ENCODE data around the gene MIS12.

The MIS12 gene

GRCh38 chr17:5464717-5465507, 21.5 kb upstream of the MIS12 start:
- no peak overlapping the region for H2BK12ac ChIP-seq (ENCODE audit: low read length)
- no peak overlapping the region for H2BK120ac ChIP-seq (ENCODE audit: low read depth, low read length)
- no peak overlapping the region for H3K27ac ChIP-seq (replicated peaks; ENCODE audit: low read length)
- H4K8ac ChIP-seq (ENCODE audit: low read depth, low read length), result no peak overlapping the region
- no peak overlapping the region for H3K18ac ChIP-seq (ENCODE audit: low read length)
- no peak overlapping the region for H3K23ac ChIP-seq (ENCODE audit: low read depth, low read length, poor library complexity)
- no peaks in the 10 kb centered on the region for H3K9me3 ChIP-seq (replicated peaks in 1 of 2; ENCODE audit: control insufficient read depth in 2 of 2, insufficient read depth in 1 of 2, low read depth in 1 of 2, low read length in 2 of 2)
- no peak overlapping the region for H3K4ac ChIP-seq (ENCODE audit: low read length)
- peaks cover 9% of the 10 kb centered on the region for H3K79me1 ChIP-seq (ENCODE audit: low read depth, low read length)
- no peaks in the 10 kb centered on the region for H3K27me3 ChIP-seq (ENCODE audit: control insufficient read depth in 3 of 3, insufficient read depth in 3 of 3, low read depth in 1 of 3, low read length in 3 of 3)
- no peak overlapping the region for H3K14ac ChIP-seq (ENCODE audit: low read length)
- peaks cover 8 to 62% of the 10 kb centered on the region in 2 donors for H3K36me3 ChIP-seq (replicated peaks in 1 of 2; ENCODE audit: control insufficient read depth in 2 of 2, insufficient read depth in 2 of 2, low read length in 2 of 2)
- H2AK5ac ChIP-seq (ENCODE audit: low read depth, low read length), result no peak overlapping the region
- no peak overlapping the region for H2BK15ac ChIP-seq (ENCODE audit: low read length)
- no peak overlapping the region for H3K4me2 ChIP-seq (ENCODE audit: insufficient read depth, low read length, poor library complexity, severe bottlenecking)
- H3K4me3 ChIP-seq (ENCODE audit: low read length in 2 of 2), result peak overlapping the region in 1 of 2 donors; percentile 63
- no peak overlapping the region for H2BK5ac ChIP-seq (ENCODE audit: low read length)
- peaks cover 0 to 6% of the 10 kb centered on the region in 2 donors for H3K4me1 ChIP-seq (ENCODE audit: control insufficient read depth in 2 of 2, insufficient read depth in 1 of 2, low read depth in 1 of 2, low read length in 2 of 2)
- DNase-seq (ENCODE audit: low spot score), result no peak
- WGBS, 2 donors (ENCODE audit: extremely low coverage in 2 of 2, insufficient read length in 2 of 2, insufficient replicate concordance in 1 of 2), result no CpG with 5 or more reads among the region's 10 CpGs
- no peak overlapping the region for H4K91ac ChIP-seq (ENCODE audit: low read depth, low read length, poor library complexity)
- H3K9ac ChIP-seq (ENCODE audit: low read depth, low read length, poor library complexity), result no peak overlapping the region
- no peak overlapping the region for H2AFZ ChIP-seq (ENCODE audit: low read length)

- no peaks in the 10 kb centered on the region for H3K27me3 ChIP-seq (ENCODE audit: control insufficient read depth in 3 of 3, insufficient read depth in 3 of 3, low read depth in 1 of 3, low read length in 3 of 3)
- H3K23ac ChIP-seq (ENCODE audit: low read depth, low read length, poor library complexity), result no peak overlapping the region
- H3K18ac ChIP-seq (ENCODE audit: low read length), result no peak overlapping the region
- H2BK120ac ChIP-seq (ENCODE audit: low read depth, low read length), result no peak overlapping the region
- no peak overlapping the region for H2BK15ac ChIP-seq (ENCODE audit: low read length)
- peaks cover 7% of the 10 kb centered on the region for H3K79me1 ChIP-seq (ENCODE audit: low read depth, low read length)
- no peak overlapping the region for H3K4ac ChIP-seq (ENCODE audit: low read length)
- WGBS, 2 donors (ENCODE audit: extremely low coverage in 2 of 2, insufficient read length in 2 of 2, insufficient replicate concordance in 1 of 2), result no CpG with 5 or more reads among the region's 4 CpGs
- H2BK12ac ChIP-seq (ENCODE audit: low read length), result no peak overlapping the region
- no peak overlapping the region for H2AFZ ChIP-seq (ENCODE audit: low read length)
- H3K4me3 ChIP-seq (ENCODE audit: low read length in 2 of 2), result peak overlapping the region in 1 of 2 donors; percentile 92
- H3K14ac ChIP-seq (ENCODE audit: low read length), result no peak overlapping the region
- no peak overlapping the region for H4K8ac ChIP-seq (ENCODE audit: low read depth, low read length)
- H3K4me2 ChIP-seq (ENCODE audit: insufficient read depth, low read length, poor library complexity, severe bottlenecking), result no peak overlapping the region
- H3K27ac ChIP-seq (replicated peaks; ENCODE audit: low read length), result no peak overlapping the region
- peaks cover 0 to 6% of the 10 kb centered on the region in 2 donors for H3K4me1 ChIP-seq (ENCODE audit: control insufficient read depth in 2 of 2, insufficient read depth in 1 of 2, low read depth in 1 of 2, low read length in 2 of 2)
- no peak overlapping the region for H4K91ac ChIP-seq (ENCODE audit: low read depth, low read length, poor library complexity)
- H2AK5ac ChIP-seq (ENCODE audit: low read depth, low read length), result no peak overlapping the region
- peaks cover 4 to 52% of the 10 kb centered on the region in 2 donors for H3K36me3 ChIP-seq (replicated peaks in 1 of 2; ENCODE audit: control insufficient read depth in 2 of 2, insufficient read depth in 2 of 2, low read length in 2 of 2)
- no peaks in the 10 kb centered on the region for H3K9me3 ChIP-seq (replicated peaks in 1 of 2; ENCODE audit: control insufficient read depth in 2 of 2, insufficient read depth in 1 of 2, low read depth in 1 of 2, low read length in 2 of 2)
- no peak overlapping the region for H2BK5ac ChIP-seq (ENCODE audit: low read length)
- H3K9ac ChIP-seq (ENCODE audit: low read depth, low read length, poor library complexity), result no peak overlapping the region
- DNase-seq (ENCODE audit: low spot score), result no peak
Measured at GRCh38 chr17:5466295-5466694, 20.1 kb upstream of the MIS12 start.

GRCh38 chr17:5467416-5467815, 18.9 kb upstream of the MIS12 start:
- no peak overlapping the region for H3K9ac ChIP-seq (ENCODE audit: low read depth, low read length, poor library complexity)
- no peak overlapping the region for H3K23ac ChIP-seq (ENCODE audit: low read depth, low read length, poor library complexity)
- H3K9me3 ChIP-seq (replicated peaks in 1 of 2; ENCODE audit: control insufficient read depth in 2 of 2, insufficient read depth in 1 of 2, low read depth in 1 of 2, low read length in 2 of 2), result no peaks in the 10 kb centered on the region
- H3K36me3 ChIP-seq (replicated peaks in 1 of 2; ENCODE audit: control insufficient read depth in 2 of 2, insufficient read depth in 2 of 2, low read length in 2 of 2), result peaks cover 4 to 55% of the 10 kb centered on the region in 2 donors
- no CpG with 5 or more reads among the region's 8 CpGs for WGBS, 2 donors (ENCODE audit: extremely low coverage in 2 of 2, insufficient read length in 2 of 2, insufficient replicate concordance in 1 of 2)
- H3K4me3 ChIP-seq (ENCODE audit: low read length in 2 of 2), result peak overlapping the region; percentile 92 to 95
- H2BK120ac ChIP-seq (ENCODE audit: low read depth, low read length), result no peak overlapping the region
- H3K14ac ChIP-seq (ENCODE audit: low read length), result no peak overlapping the region
- H2BK12ac ChIP-seq (ENCODE audit: low read length), result no peak overlapping the region
- H2BK5ac ChIP-seq (ENCODE audit: low read length), result no peak overlapping the region
- no peak overlapping the region for H2AK5ac ChIP-seq (ENCODE audit: low read depth, low read length)
- H3K79me1 ChIP-seq (ENCODE audit: low read depth, low read length), result peaks cover 7% of the 10 kb centered on the region
- peak overlapping the region; percentile 63 for H3K4me2 ChIP-seq (ENCODE audit: insufficient read depth, low read length, poor library complexity, severe bottlenecking)
- no peak overlapping the region for H3K18ac ChIP-seq (ENCODE audit: low read length)
- H3K4me1 ChIP-seq (ENCODE audit: control insufficient read depth in 2 of 2, insufficient read depth in 1 of 2, low read depth in 1 of 2, low read length in 2 of 2), result peaks cover 0 to 6% of the 10 kb centered on the region in 2 donors
- no peak overlapping the region for H3K27ac ChIP-seq (replicated peaks; ENCODE audit: low read length)
- H4K91ac ChIP-seq (ENCODE audit: low read depth, low read length, poor library complexity), result no peak overlapping the region
- H2BK15ac ChIP-seq (ENCODE audit: low read length), result no peak overlapping the region
- H4K8ac ChIP-seq (ENCODE audit: low read depth, low read length), result no peak overlapping the region
- peak overlapping the region; percentile 9 for H2AFZ ChIP-seq (ENCODE audit: low read length)
- no peak overlapping the region for H3K4ac ChIP-seq (ENCODE audit: low read length)
- no peak for DNase-seq (ENCODE audit: low spot score)
- no peaks in the 10 kb centered on the region for H3K27me3 ChIP-seq (ENCODE audit: control insufficient read depth in 3 of 3, insufficient read depth in 3 of 3, low read depth in 1 of 3, low read length in 3 of 3)

- H2BK120ac ChIP-seq (ENCODE audit: low read depth, low read length), result no peak overlapping the region
- H3K4ac ChIP-seq (ENCODE audit: low read length), result no peak overlapping the region
- peak overlapping the region; percentile 0 for H2BK12ac ChIP-seq (ENCODE audit: low read length)
- H3K27me3 ChIP-seq (ENCODE audit: control insufficient read depth in 3 of 3, insufficient read depth in 3 of 3, low read depth in 1 of 3, low read length in 3 of 3), result no peaks in the 10 kb centered on the region
- H3K9me3 ChIP-seq (replicated peaks in 1 of 2; ENCODE audit: control insufficient read depth in 2 of 2, insufficient read depth in 1 of 2, low read depth in 1 of 2, low read length in 2 of 2), result no peaks in the 10 kb centered on the region
- no peak overlapping the region for H3K14ac ChIP-seq (ENCODE audit: low read length)
- H3K27ac ChIP-seq (replicated peaks; ENCODE audit: low read length), result peak overlapping the region; percentile 72
- H3K9ac ChIP-seq (ENCODE audit: low read depth, low read length, poor library complexity), result peak overlapping the region; percentile 91
- peaks cover 0 to 6% of the 10 kb centered on the region in 2 donors for H3K4me1 ChIP-seq (ENCODE audit: control insufficient read depth in 2 of 2, insufficient read depth in 1 of 2, low read depth in 1 of 2, low read length in 2 of 2)
- H3K36me3 ChIP-seq (replicated peaks in 1 of 2; ENCODE audit: control insufficient read depth in 2 of 2, insufficient read depth in 2 of 2, low read length in 2 of 2), result peaks cover 4 to 55% of the 10 kb centered on the region in 2 donors
- peak overlapping the region; percentile 98 for H2AFZ ChIP-seq (ENCODE audit: low read length)
- peak overlapping the region; percentile 63 for H2BK5ac ChIP-seq (ENCODE audit: low read length)
- peaks cover 7% of the 10 kb centered on the region for H3K79me1 ChIP-seq (ENCODE audit: low read depth, low read length)
- WGBS, 2 donors (ENCODE audit: extremely low coverage in 2 of 2, insufficient read length in 2 of 2, insufficient replicate concordance in 1 of 2), result no CpG with 5 or more reads among the region's 17 CpGs
- H3K4me3 ChIP-seq (ENCODE audit: low read length in 2 of 2), result peak overlapping the region; percentile 92 to 95
- DNase-seq (ENCODE audit: low spot score), result no peak
- H2AK5ac ChIP-seq (ENCODE audit: low read depth, low read length), result peak overlapping the region; percentile 57
- H3K23ac ChIP-seq (ENCODE audit: low read depth, low read length, poor library complexity), result no peak overlapping the region
- H4K91ac ChIP-seq (ENCODE audit: low read depth, low read length, poor library complexity), result no peak overlapping the region
- no peak overlapping the region for H2BK15ac ChIP-seq (ENCODE audit: low read length)
- no peak overlapping the region for H4K8ac ChIP-seq (ENCODE audit: low read depth, low read length)
- peak overlapping the region; percentile 32 for H3K18ac ChIP-seq (ENCODE audit: low read length)
- H3K4me2 ChIP-seq (ENCODE audit: insufficient read depth, low read length, poor library complexity, severe bottlenecking), result peak overlapping the region; percentile 63
Measured at GRCh38 chr17:5468075-5468473, 18.3 kb upstream of the MIS12 start.
